H1 (cell line): ENCODE results near the gene VPREB1. TPM values are rescaled to one million over a fixed set of nuclear protein-coding genes. Genes with fewer than 3 reads are reported as not detected.

Experiments
- SRF ChIP-seq: IDR thresholded peaks from 2 replicates; pipeline ENCODE4 v1.6.1; 2011; ENCODE audit warnings: mild to moderate bottlenecking, low read depth, low read length, moderate library complexity
- TEAD4 ChIP-seq: IDR thresholded peaks from 2 replicates; pipeline ENCODE4 v1.6.1; 2012; ENCODE audit warnings: low read depth, low read length, inconsistent platforms, mixed read lengths
- polyA plus RNA-seq, 7 experiments: library from polyadenylated mRNA; depleted of rRNA in 3 of 7; stranded (reverse) in 5 of 7; unstranded in 2 of 7; fragments of >200 nt in 5 of 7; fragments of 200-250 nt in 2 of 7; gene quantifications; 1 replicate in 5 of 7; 2 replicates in 1 of 7; 4 replicates in 1 of 7; pipeline versions ENCODE4 v1.2.1 to v1.2.3, GENCODE V29; 2011 to 2013; ENCODE audit warnings: missing spikeins in 2 of 7, mixed read lengths in 2 of 7
- total RNA-seq: library from RNA; stranded (reverse); fragmentation: NEBNext Ultra II Directional; extraction: Animal tissue kit (Norgen Biotek cat#: 25700); gene quantifications from 2 replicates; pipeline ENCODE4 v1.2.1, GENCODE V29; 2021
- TF ChIP-seq, protein P1 (sequence below): fragments of 300-600 bp; sonication (generic); IDR thresholded peaks from 2 replicates; pipeline ENCODE4 v1.7.1; 2012; ENCODE audit warnings: low read length, moderate library complexity, mild to moderate bottlenecking, inconsistent platforms; ENCODE audit not compliant: insufficient replicate concordance

Gene VPREB1
- total and polyA plus RNA-seq, 2 of the 8 experiments (the other 6 are each of a cell fraction or from before 2014, with no cell fraction given): not detected

DNA sequence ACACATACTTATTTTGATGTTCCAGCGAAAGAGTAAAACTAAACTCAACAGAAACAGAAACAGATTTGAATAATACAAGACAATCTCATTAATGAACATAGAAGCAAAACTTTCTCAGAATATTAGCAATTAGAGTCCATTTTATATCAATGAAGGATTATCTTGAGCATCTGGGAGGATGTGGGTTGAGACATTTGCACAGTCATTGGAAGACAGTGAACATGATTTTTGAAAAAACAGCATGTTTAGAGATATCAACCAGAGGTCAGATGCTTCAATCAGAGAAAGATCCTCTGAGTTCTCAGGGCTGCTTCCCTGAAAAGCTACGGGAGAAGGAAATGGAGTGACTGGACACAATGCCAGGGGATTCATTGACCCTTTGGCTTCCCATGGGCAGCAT is 35.9 kb upstream of the VPREB1 start (continued):
- TF ChIP-seq, protein P1, sequence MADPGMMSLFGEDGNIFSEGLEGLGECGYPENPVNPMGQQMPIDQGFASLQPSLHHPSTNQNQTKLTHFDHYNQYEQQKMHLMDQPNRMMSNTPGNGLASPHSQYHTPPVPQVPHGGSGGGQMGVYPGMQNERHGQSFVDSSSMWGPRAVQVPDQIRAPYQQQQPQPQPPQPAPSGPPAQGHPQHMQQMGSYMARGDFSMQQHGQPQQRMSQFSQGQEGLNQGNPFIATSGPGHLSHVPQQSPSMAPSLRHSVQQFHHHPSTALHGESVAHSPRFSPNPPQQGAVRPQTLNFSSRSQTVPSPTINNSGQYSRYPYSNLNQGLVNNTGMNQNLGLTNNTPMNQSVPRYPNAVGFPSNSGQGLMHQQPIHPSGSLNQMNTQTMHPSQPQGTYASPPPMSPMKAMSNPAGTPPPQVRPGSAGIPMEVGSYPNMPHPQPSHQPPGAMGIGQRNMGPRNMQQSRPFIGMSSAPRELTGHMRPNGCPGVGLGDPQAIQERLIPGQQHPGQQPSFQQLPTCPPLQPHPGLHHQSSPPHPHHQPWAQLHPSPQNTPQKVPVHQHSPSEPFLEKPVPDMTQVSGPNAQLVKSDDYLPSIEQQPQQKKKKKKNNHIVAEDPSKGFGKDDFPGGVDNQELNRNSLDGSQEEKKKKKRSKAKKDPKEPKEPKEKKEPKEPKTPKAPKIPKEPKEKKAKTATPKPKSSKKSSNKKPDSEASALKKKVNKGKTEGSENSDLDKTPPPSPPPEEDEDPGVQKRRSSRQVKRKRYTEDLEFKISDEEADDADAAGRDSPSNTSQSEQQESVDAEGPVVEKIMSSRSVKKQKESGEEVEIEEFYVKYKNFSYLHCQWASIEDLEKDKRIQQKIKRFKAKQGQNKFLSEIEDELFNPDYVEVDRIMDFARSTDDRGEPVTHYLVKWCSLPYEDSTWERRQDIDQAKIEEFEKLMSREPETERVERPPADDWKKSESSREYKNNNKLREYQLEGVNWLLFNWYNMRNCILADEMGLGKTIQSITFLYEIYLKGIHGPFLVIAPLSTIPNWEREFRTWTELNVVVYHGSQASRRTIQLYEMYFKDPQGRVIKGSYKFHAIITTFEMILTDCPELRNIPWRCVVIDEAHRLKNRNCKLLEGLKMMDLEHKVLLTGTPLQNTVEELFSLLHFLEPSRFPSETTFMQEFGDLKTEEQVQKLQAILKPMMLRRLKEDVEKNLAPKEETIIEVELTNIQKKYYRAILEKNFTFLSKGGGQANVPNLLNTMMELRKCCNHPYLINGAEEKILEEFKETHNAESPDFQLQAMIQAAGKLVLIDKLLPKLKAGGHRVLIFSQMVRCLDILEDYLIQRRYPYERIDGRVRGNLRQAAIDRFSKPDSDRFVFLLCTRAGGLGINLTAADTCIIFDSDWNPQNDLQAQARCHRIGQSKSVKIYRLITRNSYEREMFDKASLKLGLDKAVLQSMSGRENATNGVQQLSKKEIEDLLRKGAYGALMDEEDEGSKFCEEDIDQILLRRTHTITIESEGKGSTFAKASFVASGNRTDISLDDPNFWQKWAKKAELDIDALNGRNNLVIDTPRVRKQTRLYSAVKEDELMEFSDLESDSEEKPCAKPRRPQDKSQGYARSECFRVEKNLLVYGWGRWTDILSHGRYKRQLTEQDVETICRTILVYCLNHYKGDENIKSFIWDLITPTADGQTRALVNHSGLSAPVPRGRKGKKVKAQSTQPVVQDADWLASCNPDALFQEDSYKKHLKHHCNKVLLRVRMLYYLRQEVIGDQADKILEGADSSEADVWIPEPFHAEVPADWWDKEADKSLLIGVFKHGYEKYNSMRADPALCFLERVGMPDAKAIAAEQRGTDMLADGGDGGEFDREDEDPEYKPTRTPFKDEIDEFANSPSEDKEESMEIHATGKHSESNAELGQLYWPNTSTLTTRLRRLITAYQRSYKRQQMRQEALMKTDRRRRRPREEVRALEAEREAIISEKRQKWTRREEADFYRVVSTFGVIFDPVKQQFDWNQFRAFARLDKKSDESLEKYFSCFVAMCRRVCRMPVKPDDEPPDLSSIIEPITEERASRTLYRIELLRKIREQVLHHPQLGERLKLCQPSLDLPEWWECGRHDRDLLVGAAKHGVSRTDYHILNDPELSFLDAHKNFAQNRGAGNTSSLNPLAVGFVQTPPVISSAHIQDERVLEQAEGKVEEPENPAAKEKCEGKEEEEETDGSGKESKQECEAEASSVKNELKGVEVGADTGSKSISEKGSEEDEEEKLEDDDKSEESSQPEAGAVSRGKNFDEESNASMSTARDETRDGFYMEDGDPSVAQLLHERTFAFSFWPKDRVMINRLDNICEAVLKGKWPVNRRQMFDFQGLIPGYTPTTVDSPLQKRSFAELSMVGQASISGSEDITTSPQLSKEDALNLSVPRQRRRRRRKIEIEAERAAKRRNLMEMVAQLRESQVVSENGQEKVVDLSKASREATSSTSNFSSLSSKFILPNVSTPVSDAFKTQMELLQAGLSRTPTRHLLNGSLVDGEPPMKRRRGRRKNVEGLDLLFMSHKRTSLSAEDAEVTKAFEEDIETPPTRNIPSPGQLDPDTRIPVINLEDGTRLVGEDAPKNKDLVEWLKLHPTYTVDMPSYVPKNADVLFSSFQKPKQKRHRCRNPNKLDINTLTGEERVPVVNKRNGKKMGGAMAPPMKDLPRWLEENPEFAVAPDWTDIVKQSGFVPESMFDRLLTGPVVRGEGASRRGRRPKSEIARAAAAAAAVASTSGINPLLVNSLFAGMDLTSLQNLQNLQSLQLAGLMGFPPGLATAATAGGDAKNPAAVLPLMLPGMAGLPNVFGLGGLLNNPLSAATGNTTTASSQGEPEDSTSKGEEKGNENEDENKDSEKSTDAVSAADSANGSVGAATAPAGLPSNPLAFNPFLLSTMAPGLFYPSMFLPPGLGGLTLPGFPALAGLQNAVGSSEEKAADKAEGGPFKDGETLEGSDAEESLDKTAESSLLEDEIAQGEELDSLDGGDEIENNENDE: no peak
- TF ChIP-seq SRF: no peak
- no peak for TF ChIP-seq TEAD4
